Fibroblast of skin of left biceps (primary cell): ENCODE results near the gene NDUFA6.
"Not testable (repeated sequence)": the region's sequence is repeated elsewhere in the genome, so short reads cannot be mapped to it uniquely, and the experiment has no call there.

ENCODE experiments used
- DNase-seq, 2 experiments: peaks; one replicate each; pipeline ENCODE4 v3.0.0-alpha.2; 2013; ENCODE audit warnings: low read depth in 2 of 2

Gene NDUFA6

DNA sequence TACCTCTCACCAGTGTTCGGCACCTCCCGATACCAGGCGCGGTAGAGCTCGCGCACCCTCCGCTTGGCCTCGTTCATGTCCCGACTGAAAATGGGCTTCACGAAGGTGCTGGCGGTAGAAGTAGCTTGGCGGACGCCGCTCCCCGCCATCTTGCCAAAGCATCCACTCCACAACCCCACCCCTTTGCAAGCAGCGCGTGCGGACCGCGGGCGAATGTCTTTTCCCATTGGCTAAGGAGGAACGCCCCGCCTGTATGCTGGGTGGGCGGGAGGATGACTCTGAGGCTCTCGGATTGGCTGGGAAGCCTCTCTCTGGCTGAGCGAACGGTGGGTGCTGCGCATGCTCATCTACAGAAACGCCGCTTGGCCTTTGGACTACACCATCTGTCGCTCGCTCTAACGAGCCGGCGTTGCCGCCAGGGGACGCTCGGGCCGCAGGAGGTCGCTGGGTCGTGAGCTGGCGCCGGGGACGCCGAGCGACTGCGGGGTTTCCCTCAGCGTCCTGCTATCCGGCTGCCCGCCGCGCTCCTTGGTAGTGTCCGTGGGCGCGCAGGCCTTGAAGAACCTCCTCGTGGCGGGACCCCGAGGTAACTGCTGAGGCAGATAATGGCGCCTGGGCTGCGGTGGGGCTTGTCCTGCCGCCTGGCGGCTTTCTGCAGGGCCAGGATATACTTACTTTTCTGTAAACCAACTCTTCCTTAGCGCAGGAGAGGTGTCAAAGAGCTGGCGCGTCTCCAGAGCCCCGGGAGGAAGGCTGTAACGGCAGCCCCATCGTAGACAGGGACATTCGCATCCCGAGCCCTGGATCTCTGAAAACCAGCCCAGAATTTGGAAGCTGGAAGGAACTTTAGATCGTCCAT lies at the start of gene NDUFA6:
NDUFA6 (minus strand) TSS at position 177 of the 859 bp plus-strand sequence; CDS start at position 149, 28 bp downstream.
- peak; percentile 95 to 96 for DNase-seq

DNA sequence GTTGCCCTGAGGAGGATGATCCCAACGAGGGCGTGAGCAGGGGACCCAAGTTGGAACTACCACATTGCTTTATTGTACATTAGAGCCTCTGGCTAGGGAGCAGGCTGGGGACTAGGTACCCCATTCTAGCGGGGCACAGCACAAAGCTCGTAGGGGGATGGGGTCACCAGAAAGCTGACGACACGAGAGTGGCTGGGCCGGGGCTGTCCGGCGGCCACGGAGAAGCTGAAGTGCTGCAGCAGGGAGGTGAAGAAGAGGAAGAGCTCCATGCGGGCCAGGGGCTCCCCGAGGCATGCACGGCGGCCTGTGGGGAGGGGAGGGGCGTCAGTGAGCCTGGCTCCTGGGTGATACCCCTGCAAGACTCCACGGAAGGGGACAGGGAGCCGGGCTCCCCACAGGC lies 49.6 kb upstream of the NDUFA6 start:
- DNase-seq = not testable (repeated sequence)

DNA sequence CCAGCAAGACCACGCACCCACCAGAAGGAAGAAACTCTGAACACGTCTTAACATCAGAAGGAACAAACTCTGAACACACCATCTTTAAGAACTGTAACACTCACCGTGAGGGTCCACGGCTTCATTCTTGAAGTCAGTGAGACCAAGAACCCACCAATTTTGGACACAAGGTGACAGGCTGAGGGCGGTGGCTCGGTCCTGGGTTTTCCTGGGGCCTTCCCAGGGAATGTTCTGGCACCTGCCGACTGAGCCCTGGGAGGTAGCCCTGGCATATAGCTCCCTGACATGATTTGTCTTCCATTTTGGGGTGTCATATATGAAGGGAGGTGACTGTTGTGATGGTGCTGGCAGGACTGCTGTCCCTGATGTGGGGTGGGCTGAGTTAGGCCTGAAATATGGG lies 48.9 kb upstream of the NDUFA6 start:
- not testable (repeated sequence) for DNase-seq

DNA sequence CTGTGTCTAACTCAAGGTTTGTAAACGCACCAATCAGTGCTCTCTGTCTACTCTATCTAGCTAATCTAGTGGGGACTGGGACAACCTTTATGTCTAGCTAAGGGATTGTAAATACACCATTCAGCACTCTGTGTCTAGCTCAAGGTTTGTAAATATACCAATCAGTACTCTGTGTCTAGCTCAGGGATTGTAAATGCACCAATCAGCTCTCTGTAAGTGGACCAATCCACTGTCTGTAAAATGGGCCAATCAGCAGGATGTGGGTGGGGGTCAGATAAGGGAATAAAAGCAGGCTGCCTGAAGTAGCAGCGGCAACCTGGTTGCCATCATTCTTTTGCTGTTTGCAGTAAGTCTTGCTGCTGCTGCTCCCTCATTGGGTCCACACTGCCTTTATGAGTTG lies 48.4 kb upstream of the NDUFA6 start:
- DNase-seq = no peak

DNA sequence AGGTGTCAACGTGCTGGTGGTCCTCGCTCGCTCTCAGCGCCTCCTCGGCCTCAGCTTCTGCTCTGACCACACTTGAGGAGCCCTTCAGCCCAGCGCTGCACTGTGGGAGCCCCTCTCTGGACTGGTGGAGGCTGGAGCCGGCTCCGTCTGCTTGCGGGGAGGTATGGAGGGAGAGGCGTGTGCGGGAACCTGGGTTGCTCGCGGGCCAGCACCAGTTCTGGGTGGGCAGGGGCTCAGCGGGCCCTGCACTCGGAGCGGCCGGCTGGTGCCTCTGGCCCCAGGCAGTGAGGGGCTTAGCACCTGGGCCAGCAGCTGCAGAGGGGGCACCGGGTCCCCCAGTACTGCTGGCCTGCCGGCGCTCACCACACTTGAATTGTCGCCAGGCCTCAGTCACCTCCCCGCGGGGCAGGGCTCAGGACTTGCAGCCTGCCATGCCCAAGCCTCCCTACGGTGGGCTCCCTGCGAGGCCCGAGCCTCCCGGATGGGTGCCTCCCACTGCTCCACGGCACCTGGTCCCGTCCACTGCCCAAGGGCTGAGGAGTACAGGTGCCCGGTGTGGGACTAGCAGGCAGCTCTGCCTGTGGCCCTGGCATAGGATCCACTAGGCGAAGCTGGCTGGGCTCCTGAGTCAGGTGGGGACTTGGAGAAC lies 47.7 kb upstream of the NDUFA6 start:
- DNase-seq = no peak

DNA sequence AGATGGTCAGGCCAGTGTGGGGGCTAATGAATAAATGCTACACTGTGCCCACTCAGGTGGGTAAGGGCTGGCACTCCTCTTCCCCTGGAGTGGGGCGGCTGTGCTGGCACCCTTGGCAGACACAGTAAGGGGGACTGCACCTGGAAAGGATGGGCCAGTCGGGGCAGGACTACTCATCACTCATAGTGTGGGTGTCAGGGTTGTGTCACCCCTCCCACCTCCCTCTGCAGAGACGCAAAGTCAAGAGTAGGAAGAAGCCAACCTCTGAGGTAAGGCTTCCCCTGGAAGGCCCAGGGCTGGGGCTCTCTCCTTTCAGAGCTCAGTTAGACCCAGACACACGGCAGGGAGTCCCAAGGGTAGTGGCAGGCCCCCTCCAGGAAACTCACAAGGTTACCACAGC lies 45.1 kb upstream of the NDUFA6 start:
- not testable (repeated sequence) for DNase-seq

DNA sequence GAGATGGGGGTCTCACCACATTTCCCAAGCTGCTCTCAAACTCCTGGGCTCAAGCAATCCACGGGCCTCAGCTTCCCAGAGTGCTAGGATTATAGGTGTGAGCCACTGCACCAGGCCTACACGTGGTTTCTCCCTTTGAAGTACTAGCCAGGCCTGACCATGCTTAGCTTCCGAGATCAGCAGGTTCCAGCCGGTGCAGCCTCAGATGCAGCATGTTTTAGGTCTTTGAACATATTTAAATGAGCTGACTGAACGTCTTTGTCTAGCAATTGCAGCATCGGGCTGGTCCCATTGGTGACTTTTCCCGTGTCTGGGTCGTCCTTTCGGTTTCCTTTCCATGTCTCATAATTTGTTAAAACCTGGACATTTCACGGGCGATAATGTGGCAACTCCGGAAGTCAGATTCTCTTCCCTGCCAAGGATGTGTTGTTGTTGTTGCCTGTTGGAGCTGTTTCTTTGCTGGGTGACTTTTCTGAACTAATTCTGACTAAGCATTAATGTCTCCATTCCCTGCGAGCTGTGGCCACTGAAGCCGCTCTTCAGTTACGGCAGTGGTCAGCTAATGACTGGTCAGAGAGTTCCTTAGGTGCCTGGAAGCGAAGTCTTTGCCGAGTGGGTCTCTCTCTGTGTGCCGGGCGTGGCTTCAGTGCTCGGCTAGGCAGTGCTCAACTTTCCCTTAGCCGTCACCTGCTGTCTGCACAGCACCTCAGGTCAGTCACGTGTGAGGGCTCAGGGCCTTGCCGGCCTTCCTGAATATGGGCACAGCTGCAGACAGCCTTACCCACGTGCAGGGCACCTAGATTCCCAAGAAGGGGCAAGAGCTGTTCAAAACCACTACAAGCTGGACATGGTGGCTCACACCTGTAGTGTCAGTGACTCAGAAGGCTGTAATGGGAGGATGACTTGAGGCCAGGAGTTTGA lies 43.8 kb upstream of the NDUFA6 start:
- DNase-seq = no peak

DNA sequence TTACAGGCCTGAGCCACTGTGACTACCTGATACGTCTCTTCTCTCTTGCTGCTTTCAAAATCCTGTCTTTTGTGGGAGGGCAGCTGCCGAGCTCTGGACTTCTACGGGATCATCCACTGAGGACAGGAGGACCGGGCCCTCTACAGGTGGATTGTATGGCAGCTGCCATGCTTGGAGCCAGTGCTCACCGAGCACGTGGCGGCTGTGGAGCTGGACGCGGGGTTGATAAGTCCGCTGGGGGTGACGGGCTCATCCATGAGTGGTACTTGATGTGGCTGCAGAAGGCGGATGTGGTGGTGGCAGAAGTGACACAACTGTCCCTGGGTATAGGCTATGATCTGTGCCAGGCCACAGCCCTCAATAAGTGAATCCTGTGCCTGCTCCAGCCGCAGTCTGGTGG lies 41.9 kb upstream of the NDUFA6 start:
- DNase-seq = no peak

DNA sequence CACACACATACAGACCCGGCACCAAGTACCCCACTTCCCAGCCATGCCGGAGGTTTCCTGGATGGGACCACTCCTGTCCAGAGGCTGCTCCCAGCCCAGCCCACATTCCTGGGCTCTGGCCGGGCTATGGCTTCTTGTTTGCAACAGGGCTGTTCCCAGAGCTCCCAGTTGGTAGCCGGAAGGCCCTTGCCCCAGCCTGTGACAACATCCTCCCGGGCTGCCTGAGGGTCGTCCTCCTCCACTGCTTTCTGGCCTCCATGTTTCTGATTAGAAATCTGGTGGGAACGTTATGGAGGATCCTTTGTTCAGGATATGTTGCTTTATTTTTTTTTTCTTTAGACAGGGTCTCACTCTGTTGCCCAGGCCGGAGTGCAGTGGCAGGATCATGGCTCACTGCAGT lies 41.0 kb upstream of the NDUFA6 start:
- no peak for DNase-seq

DNA sequence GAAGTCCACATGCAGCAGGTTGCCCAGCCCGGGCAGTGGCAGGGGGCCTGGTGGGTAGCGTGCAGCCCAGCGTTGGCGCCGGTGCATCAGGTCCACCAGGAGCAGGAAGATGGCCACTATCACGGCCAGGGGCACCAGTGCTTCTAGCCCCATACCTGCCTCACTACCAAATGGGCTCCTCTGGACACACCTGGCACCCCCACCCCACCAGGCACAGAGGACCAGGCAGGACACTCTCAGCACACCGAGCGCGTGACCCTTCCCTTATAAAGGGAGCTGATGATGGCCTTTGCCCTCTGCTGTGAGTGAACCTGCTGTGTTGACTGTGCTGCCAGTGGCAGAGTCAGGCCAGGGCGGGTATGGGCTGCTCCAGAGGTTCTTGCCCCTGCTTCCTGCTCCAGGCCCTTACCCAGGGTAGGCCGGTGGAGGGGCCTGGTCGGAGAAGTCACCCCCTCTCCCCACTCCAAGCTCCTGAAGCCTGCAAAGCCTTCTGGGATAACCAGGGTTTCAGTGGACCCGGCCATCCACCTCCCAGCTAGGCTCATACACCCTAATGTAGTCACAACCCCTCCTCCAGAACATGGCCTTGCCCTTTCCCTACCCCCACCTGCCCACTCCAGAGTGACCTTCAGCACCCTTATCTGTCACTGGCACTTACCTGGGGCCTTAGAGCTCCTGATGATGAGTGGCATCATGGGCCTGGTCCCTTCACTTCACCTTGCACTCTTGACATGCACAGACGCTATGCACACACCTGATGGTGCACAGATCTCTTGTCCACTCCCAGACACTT lies 40.3 kb upstream of the NDUFA6 start, which contains the start of gene CYP2D6:
CYP2D6 (minus strand) TSS at position 172 of the 793 bp plus-strand sequence; CDS start at position 153, 19 bp downstream.
- not testable (repeated sequence) for DNase-seq

DNA sequence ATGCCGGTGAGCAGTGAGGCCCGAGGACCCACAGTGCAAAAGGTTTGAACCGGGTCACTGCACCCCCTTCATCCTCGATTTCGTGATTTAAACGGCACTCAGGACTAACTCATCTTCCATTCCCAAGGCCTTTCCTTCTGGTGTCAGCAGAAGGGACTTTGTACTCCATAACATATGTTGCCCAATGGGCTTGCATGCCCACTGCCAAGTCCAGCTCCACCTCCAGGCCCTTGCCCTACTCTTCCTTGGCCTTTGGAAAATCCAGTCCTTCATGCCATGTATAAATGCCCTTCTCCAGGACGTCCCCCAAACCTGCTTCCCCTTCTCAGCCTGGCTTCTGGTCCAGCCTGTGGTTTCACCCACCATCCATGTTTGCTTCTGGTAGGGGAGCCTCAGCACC lies 39.6 kb upstream of the NDUFA6 start:
- DNase-seq = not testable (repeated sequence)

DNA sequence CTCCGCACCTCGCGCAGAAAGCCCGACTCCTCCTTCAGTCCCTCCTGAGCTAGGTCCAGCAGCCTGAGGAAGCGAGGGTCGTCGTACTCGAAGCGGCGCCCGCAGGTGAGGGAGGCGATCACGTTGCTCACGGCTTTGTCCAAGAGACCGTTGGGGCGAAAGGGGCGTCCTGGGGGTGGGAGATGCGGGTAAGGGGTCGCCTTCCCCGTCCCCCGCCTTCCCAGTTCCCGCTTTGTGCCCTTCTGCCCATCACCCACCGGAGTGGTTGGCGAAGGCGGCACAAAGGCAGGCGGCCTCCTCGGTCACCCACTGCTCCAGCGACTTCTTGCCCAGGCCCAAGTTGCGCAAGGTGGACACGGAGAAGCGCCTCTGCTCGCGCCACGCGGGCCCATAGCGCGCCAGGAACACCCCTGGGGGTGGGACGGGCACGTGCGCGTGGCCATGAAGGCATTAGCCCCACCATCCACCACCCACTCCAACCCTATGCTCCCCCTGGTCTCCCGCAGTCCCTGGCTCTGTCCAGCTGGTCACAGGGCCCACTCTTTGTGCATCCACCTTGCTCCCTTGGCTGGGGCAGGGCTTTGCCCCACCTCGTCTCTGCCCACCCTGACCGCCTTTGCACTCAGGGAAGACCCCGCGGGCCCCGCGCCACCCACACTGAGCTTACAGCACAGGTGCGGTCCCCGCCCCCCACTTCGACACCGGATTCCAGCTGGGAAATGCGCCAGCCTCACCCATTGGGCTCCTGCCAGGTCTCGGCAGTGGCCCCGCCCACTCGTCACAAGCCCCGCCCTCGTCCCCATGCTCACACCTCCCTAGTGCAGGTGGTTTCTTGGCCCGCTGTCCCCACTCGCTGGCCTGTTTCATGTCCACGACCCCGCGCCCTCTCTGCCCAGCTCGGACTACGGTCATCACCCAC lies 38.5 kb upstream of the NDUFA6 start:
- not testable (repeated sequence) for DNase-seq

DNA sequence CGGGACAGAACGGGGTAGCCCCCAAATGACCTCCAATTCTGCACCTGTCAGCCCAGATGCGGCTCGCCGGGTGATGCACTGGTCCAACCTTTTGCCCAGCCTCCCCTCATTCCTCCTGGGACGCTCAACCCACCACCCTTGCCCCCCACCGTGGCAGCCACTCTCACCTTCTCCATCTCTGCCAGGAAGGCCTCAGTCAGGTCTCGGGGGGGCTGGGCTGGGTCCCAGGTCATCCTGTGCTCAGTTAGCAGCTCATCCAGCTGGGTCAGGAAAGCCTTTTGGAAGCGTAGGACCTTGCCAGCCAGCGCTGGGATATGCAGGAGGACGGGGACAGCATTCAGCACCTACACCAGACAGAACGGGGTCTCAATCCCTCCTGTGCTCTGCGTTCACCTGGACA lies 37.4 kb upstream of the NDUFA6 start:
- not testable (repeated sequence) for DNase-seq

DNA sequence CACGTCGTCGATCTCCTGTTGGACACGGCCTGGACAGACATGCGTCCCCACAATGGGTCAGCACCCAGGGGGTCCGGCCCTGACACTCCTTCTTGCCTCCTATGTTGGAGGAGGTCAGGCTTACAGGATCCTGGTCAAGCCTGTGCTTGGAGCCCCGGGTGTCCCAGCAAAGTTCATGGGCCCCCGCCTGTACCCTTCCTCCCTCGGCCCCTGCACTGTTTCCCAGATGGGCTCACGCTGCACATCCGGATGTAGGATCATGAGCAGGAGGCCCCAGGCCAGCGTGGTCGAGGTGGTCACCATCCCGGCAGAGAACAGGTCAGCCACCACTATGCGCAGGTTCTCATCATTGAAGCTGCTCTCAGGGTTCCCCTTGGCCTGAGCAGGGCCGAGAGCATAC lies 37.0 kb upstream of the NDUFA6 start:
- DNase-seq = no peak

DNA sequence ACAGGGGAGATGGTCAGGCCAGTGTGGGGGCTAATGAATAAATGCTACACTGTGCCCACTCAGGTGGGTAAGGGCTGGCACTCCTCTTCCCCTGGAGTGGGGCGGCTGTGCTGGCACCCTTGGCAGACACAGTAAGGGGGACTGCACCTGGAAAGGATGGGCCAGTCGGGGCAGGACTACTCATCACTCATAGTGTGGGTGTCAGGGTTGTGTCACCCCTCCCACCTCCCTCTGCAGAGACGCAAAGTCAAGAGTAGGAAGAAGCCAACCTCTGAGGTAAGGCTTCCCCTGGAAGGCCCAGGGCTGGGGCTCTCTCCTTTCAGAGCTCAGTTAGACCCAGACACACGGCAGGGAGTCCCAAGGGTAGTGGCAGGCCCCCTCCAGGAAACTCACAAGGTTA lies 33.0 kb upstream of the NDUFA6 start:
- DNase-seq = not testable (repeated sequence)

DNA sequence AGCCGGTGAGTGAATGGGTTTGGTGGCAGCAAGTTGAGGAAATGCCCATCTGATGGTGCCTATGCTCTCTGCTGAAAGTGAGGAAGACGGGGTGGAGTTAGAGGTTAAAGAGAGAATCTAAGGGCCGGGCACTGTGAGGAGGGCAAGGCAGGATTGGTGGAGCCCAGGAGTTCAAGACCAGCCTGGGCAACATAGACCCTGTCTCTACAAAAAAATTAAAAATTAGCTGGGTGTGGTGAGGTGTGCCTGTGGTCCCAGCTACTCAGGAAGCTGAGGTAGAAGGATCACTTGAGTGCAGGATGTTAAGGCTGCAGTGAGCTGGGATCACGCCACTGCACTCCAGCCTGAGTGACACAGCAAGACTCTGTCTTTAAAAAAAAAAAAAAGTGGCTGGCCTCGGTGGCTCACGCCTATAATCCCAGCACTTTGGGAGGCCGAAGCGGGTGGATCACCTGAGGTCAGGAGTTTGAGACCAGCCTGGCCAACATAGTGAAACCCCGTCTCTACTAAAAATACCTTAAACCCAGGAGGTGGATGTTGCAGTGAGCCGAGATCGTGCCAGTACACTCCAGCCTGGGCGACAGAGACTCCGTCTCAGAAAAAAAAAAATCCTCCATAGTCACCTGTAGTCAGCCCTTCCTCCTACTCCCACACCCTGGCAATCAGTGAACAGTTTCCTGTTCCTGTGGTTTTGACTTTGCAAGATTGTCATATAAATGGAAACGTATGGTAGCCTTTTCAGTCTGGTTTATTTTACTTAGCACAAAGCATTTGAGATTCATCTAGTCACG lies 29.9 kb upstream of the NDUFA6 start:
- not testable (repeated sequence) for DNase-seq

DNA sequence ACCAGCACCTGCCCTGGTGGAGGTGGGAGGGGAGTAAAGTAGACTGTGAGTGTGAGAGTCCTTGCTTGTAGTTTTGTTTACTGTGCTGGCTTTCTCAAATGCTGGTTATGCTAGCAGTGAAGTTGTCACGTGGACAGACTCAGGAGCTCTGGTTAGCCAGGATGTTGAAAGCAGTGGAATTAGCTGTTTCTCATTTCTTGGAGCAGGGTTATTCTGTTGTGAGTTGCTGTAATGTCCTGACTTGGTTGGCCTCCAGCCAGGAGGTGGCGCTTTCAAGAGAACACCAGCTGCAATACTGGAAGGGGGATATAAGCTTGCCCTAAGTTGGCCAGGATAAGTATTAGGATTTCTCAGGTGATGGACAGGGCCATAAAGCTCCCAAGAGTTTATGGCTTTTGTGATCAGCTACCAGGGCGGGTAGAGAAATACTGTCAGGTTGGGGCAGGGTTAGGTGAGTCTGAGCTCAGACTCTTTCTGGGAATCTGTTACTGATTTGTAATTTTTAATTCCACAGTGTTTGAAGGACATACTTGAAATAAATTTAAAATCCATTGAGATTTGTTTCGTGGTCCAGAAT lies 26.4 kb upstream of the NDUFA6 start:
- no peak for DNase-seq

DNA sequence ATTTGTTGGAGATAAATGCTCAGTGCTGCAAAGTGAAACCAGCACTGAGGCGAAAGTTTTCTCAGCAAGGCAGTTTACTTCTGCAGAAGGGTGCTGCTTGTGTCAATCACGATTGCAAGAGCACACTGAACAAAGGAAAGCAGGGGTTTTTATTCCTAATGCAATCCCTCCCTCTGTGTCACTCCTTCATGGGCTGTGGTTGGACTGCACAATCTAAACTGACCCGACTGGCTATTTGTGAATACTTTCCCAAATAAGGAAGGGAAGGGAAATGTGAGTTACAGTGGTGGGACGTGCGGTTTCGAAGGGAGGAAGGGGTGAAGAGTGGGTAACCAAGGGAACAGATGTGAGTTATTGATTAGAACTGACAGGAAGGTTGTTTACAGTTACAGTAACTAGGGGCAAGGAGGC lies 24.9 kb upstream of the NDUFA6 start:
- DNase-seq = not testable (repeated sequence)

DNA sequence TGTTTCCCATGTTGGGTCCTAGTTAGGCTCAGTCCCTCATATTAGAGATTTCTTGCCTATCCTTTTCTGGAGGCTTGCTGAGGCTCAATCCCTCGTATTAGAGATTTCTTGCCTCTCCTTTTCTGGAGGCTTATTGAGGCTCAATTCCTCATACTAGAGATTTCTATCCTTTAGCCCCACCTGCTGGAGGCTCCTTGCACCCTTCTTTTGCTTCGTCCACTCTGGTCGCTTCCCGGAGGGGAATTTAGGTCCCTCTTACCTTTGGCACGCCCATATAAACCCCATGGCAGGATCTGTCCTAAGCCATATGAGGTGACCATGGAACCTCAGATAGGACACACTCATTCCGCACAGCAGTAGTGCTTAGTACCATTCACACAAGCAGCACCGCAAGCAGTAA lies 24.1 kb upstream of the NDUFA6 start:
- no peak for DNase-seq
